Endothelial cell of umbilical vein (primary cell): ENCODE data around the gene STX16. TPM values are rescaled to one million over a fixed set of nuclear protein-coding genes. Genes with fewer than 3 reads are reported as not detected.

Experiments
- BruUV-seq: library from RNA; stranded (reverse); fragments of 400-500 nt; replicated peaks from 2 replicates; lab custom pipeline; 2021; lab: Mats Ljungman, UMichigan
- CTCF ChIA-PET: fragments of 300-600, 350-600 bp; sonication (Branson Sonifier 250); formaldehyde crosslinking; loops from one replicate; lab custom pipeline; 2021; ENCODE audit warnings: antibody characterized with exemption, inconsistent platforms; lab: Charles Lee
- POLR2A ChIA-PET: fragments of 300-600, 350-600 bp; sonication (Branson Sonifier 250); formaldehyde crosslinking; loops from one replicate; lab custom pipeline; 2021; ENCODE audit warnings: antibody characterized with exemption, inconsistent platforms; lab: Charles Lee
- DNase-seq: peaks from one replicate; pipeline ENCODE4 v3.0.0-alpha.2; 2011; ENCODE audit warnings: low read depth, low spot score
- FAIRE-seq: peaks from 2 replicates; lab custom pipeline; 2011; peaks lifted over from hg19 to GRCh38; lab: Jason Lieb, UNC
- H2AFZ ChIP-seq: 2 replicates; pipeline ENCODE4 v1.6.0; 2012; ENCODE audit warnings: low read depth, low read length, control low read depth, inconsistent platforms
- H3K27ac ChIP-seq: 2 replicates; pipeline ENCODE4 v1.5.1; 2011; ENCODE audit warnings: low read depth, mild to moderate bottlenecking, control low read depth, low read length, moderate library complexity; ENCODE audit not compliant: insufficient read depth
- H3K27me3 ChIP-seq, 2 experiments: 2 replicates each; pipeline versions ENCODE4 v1.6.0 to v1.6.1; 2011; ENCODE audit warnings: low read length in 2 of 2, mixed read lengths in 1 of 2; ENCODE audit not compliant: control insufficient read depth in 2 of 2, insufficient read depth in 2 of 2
- H3K36me3 ChIP-seq, 2 experiments: 2 replicates in 1 of 2; 3 replicates in 1 of 2; pipeline ENCODE4 v1.5.1; 2011; ENCODE audit warnings: low read length in 2 of 2, mild to moderate bottlenecking in 1 of 2, moderate library complexity in 1 of 2; ENCODE audit not compliant: control insufficient read depth in 2 of 2, insufficient read depth in 2 of 2; ENCODE audit errors: extremely low read depth in 1 of 2
- H3K4me1 ChIP-seq: 3 replicates; pipeline ENCODE4 v1.5.1; 2011; ENCODE audit warnings: mild to moderate bottlenecking, low read length; ENCODE audit not compliant: control insufficient read depth, insufficient read depth; ENCODE audit errors: extremely low read depth
- H3K4me2 ChIP-seq: 2 replicates; pipeline ENCODE4 v1.6.1; 2011; ENCODE audit warnings: low read length, control low read depth, mixed read lengths; ENCODE audit not compliant: insufficient read depth
- H3K4me3 ChIP-seq, 3 experiments: fragments of 200-600 bp in 1 of 3; sonication (generic), shearing (Covaris generic) in 1 of 3; replicated peaks in 1 of 3; 2 replicates each; pipeline ENCODE4 v1.5.1; 2011 to 2016; ENCODE audit warnings: control low read depth in 3 of 3, low read length in 3 of 3, mild to moderate bottlenecking in 2 of 3, inconsistent platforms in 1 of 3, low read depth in 1 of 3, moderate library complexity in 1 of 3; ENCODE audit not compliant: insufficient read depth in 1 of 3
- H3K79me2 ChIP-seq: 2 replicates; pipeline ENCODE4 v1.6.0; 2012; ENCODE audit warnings: low read length, inconsistent platforms; ENCODE audit not compliant: control insufficient read depth, insufficient read depth
- H3K9ac ChIP-seq: replicated peaks from 2 replicates; pipeline ENCODE3; 2011; ENCODE audit warnings: low read length, control low read depth; ENCODE audit not compliant: insufficient read depth; ENCODE audit errors: extremely low read depth
- H3K9me1 ChIP-seq: replicated peaks from 3 replicates; pipeline ENCODE4 v1.6.0; 2011; ENCODE audit warnings: mild to moderate bottlenecking, low read length; ENCODE audit not compliant: control insufficient read depth, insufficient read depth; ENCODE audit errors: extremely low read depth
- H3K9me3 ChIP-seq: replicated peaks from 2 replicates; pipeline ENCODE4 v1.5.1; 2012; ENCODE audit warnings: low read length, inconsistent platforms; ENCODE audit not compliant: control insufficient read depth, insufficient read depth
- H4K20me1 ChIP-seq: replicated peaks from 2 replicates; pipeline ENCODE3; 2011; ENCODE audit warnings: mild to moderate bottlenecking, low read length; ENCODE audit not compliant: control insufficient read depth, insufficient read depth; ENCODE audit errors: extremely low read depth
- CTCF ChIP-seq, 2 donors: IDR thresholded peaks; 1 replicate in 1 of 2; 2 replicates in 1 of 2; pipeline ENCODE4 v1.5.1; 2011; ENCODE audit warnings: low read length in 2 of 2, mild to moderate bottlenecking in 2 of 2, moderate library complexity in 2 of 2, control low read depth in 1 of 2, inconsistent platforms in 1 of 2, low read depth in 1 of 2; ENCODE audit not compliant: insufficient read depth in 1 of 2; ENCODE audit errors: extremely low read depth in 1 of 2
- EZH2 ChIP-seq: IDR thresholded peaks from 2 replicates; pipeline ENCODE4 v1.6.1; 2012; ENCODE audit warnings: borderline replicate concordance, low read depth, mild to moderate bottlenecking, moderate library complexity, low read length, inconsistent platforms; ENCODE audit not compliant: severe bottlenecking
- FOS ChIP-seq: IDR thresholded peaks from 2 replicates; pipeline ENCODE4 v1.6.1; 2011; ENCODE audit warnings: mild to moderate bottlenecking, low read length, moderate library complexity, borderline replicate concordance; ENCODE audit not compliant: insufficient read depth
- GATA2 ChIP-seq: IDR thresholded peaks from 2 replicates; pipeline ENCODE4 v1.7.0; 2011; ENCODE audit warnings: low read depth, mild to moderate bottlenecking, moderate library complexity, mixed read lengths, low read length; ENCODE audit not compliant: insufficient read length, insufficient read depth
- JUN ChIP-seq: IDR thresholded peaks from 2 replicates; pipeline ENCODE4 v1.6.1; 2011; ENCODE audit warnings: borderline replicate concordance, low read depth; ENCODE audit not compliant: insufficient read length, insufficient read depth
- MYC ChIP-seq: IDR thresholded peaks from one replicate; pipeline ENCODE4 v1.6.1; 2011; ENCODE audit warnings: mild to moderate bottlenecking, low read depth, low read length
- POLR2A ChIP-seq: IDR thresholded peaks from 2 replicates; pipeline ENCODE4 v1.6.1; 2012; ENCODE audit warnings: low read depth, mild to moderate bottlenecking, control low read depth, low read length
- POLR2AphosphoS5 ChIP-seq: IDR thresholded peaks from 2 replicates; pipeline ENCODE4 v1.6.1; 2012; ENCODE audit warnings: low read depth, mild to moderate bottlenecking, control low read depth, low read length, moderate library complexity; ENCODE audit not compliant: insufficient read depth
- dilution Hi-C: fragments of 300-500 bp; cut with MboI; formaldehyde crosslinking; loops from one replicate; pipeline ENCODE4 v1.15.0; 2019; ENCODE audit warnings: low sequenced_read_pairs; ENCODE audit not compliant: extremely low pct_ligation_motif_present
- intact Hi-C: fragments of 100-400 bp; cut with micrococcal nuclease; formaldehyde crosslinking; loops from one replicate; pipeline ENCODE4 v1.10.0; 2022
- polyA plus RNA-seq, 4 experiments: library from polyadenylated mRNA; depleted of rRNA in 3 of 4; stranded (reverse) in 3 of 4; unstranded in 1 of 4; fragments of >200 nt; gene quantifications; 2 replicates each; pipeline versions ENCODE4 v1.2.1 to v1.2.3, GENCODE V29; 2011 to 2012; ENCODE audit warnings: missing spikeins in 1 of 4
- total RNA-seq: library from RNA; stranded (reverse); gene quantifications from 2 replicates; pipeline ENCODE4 v1.2.3, GENCODE V29; 2021
- TF ChIP-seq, protein P1 (sequence below): IDR thresholded peaks from 2 replicates; pipeline ENCODE4 v1.6.1; 2011; ENCODE audit not compliant: insufficient read depth, insufficient read length

Gene STX16
- total and polyA plus RNA-seq, 2 donors (not counting 3 experiments of a cell fraction or from before 2014, with no cell fraction given), result 43.1 to 63.5 TPM

DNA sequence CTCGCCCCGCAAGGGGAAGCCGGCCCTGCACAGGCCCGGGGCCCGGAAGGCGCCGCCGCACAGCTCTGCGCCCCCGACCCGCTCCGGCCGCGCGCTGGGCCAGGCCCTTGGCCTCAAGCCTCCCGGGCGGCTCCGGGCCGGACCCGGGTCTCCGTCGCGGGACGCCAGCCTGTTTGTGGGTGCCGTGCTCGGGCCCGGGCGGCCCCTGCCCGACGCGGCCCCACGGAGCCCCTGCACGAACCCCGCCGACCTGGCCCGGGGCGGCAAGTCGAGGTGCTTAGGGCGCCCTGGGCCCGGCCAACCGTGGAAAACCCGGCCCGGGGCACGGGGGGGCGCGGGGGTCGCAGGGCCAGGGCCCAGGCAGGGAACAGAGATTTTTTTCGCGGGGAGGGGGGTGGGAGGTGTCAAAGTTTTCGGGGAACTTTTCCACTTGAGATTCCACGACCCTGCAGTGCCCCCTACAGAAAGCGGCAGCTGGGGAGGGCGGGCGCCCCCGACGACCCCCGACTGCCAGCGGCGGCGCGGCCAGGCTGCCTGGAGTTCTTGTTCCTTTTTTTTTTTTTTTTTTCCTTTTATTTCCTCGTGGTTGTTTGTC lies 805 bp upstream of the STX16 start:
- DNase-seq, result no peak

DNA sequence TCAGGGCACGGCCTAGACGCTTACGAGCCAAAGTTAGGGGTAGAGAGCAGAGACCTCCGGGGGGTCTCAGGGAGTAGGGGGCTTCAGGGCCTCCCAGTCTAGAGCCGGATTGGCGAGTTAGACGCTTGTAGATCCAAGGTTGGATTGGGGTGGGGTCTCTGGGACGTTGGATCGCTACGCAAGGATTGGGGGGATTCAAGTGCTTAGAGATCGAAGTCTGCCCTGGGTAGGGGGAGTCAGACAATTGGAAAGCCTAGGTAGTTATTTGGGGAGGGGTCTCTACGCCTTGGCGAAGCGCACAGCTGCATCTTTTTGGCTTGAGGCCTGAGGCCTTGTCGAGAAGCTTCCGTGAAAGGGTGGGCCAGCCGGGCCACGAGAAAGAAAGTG lies 469 bp downstream of the STX16 start:
- no peaks in the 10 kb centered on the region for H3K9me1 ChIP-seq
- no TSS peak for BruUV-seq
- peak overlapping the region; percentile 96 for H3K9ac ChIP-seq
- peaks cover under 1% of the 10 kb centered on the region for H4K20me1 ChIP-seq
- peaks cover 33% of the 10 kb centered on the region for H3K4me1 ChIP-seq
- CTCF ChIA-PET, result interaction anchor here (0.6 to 3.5 kb wide), 28 partner anchors 8 to 570 kb away, joined by 3 to 71 read pairs (median 4); no protein-coding TSS in a partner anchor
- no peaks in the 10 kb centered on the region for H3K9me3 ChIP-seq
- DNase-seq (peak; percentile 34), FAIRE-seq (no peak)
- no peaks in the 10 kb centered on the region for H3K27me3 ChIP-seq
- no peak overlapping the region for H2AFZ ChIP-seq
- peak overlapping the region; percentile 81 for H3K27ac ChIP-seq
- TF ChIP-seq JUN (no peak), EZH2 (no peak), MYC (no peak), GATA2 (no peak), POLR2AphosphoS5 (no peak), POLR2A (no peak), CTCF (IDR thresholded peaks at IDR 0.05; ENCODE audit: extremely low read depth in 1 of 2, insufficient read depth in 1 of 2, low read depth in 1 of 2, low read length in 2 of 2) (no peak), FOS (no peak)
- TF ChIP-seq, protein P1, sequence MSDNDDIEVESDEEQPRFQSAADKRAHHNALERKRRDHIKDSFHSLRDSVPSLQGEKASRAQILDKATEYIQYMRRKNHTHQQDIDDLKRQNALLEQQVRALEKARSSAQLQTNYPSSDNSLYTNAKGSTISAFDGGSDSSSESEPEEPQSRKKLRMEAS, result no peak
- H3K36me3 ChIP-seq, result peaks cover 0 to 2% of the 10 kb centered on the region in 2 experiments
- POLR2A ChIA-PET, result no interaction called here
- dilution Hi-C loops (loop anchor here (25.0 kb wide), 1 partner anchor 414 kb away; the partner anchor contains the start of gene ANKRD60), intact Hi-C loops (loop anchor here (5.0 to 10.0 kb wide), 4 partner anchors 99 to 363 kb away; partner anchors contain the start of genes GNAS, GNAS-AS1 and TUBB1)
- H3K4me3 ChIP-seq, result peak overlapping the region; percentile 86 to 93 (median 89)
- peaks cover 54% of the 10 kb centered on the region for H3K79me2 ChIP-seq
- H3K4me2 ChIP-seq, result peak overlapping the region; percentile 97

More for the DNA sequence above, 805 bp upstream of the STX16 start:
- Histone ChIP-seq H3K4me1 (peaks cover 34% of the 10 kb centered on the region), H3K27ac (peak overlapping the region; percentile 81), H3K4me2 (peak overlapping the region; percentile 97), H3K79me2 (peaks cover 42% of the 10 kb centered on the region), H3K9me3 (no peaks in the 10 kb centered on the region), H3K9me1 (no peaks in the 10 kb centered on the region), H3K4me3 (peak overlapping the region; percentile 19 to 93 (median 86)), H4K20me1 (no peaks in the 10 kb centered on the region), H3K27me3 (no peaks in the 10 kb centered on the region), H2AFZ (peak overlapping the region; percentile 93), H3K9ac (peak overlapping the region; percentile 96), H3K36me3 (peaks cover 0 to under 1% of the 10 kb centered on the region in 2 experiments)
- CTCF ChIA-PET, result interaction anchor here (1.0 to 3.5 kb wide), 18 partner anchors 9 to 571 kb away, joined by 3 to 71 read pairs (median 4); no protein-coding TSS in a partner anchor
- FAIRE-seq, result no peak
- intact Hi-C loops, result loop anchor here (1.0 to 10.0 kb wide), 5 partner anchors 98 to 365 kb away; partner anchors contain the start of genes GNAS, GNAS-AS1 and TUBB1
- BruUV-seq, result no TSS peak
- POLR2A ChIA-PET, result no interaction called here
- no peak for TF ChIP-seq JUN
- dilution Hi-C loops, result loop anchor here (25.0 kb wide), 1 partner anchor 413 kb away; the partner anchor contains the start of gene ANKRD60
